Naive thymus-derived CD4-positive, alpha-beta T cell (primary cell): Measurements from ENCODE around the gene GALNT10. TPM values are rescaled to one million over a fixed set of nuclear protein-coding genes. Genes with fewer than 3 reads are reported as not detected.

ENCODE experiments used
- ATAC-seq: fragments of 150-1000 bp; cut with Tn5 transposase; 2 replicates; pipeline ENCODE4 v1.10.0; 2021; ENCODE audit warnings: mild to moderate bottlenecking, moderate library complexity
- CTCF ChIA-PET: fragments of 350-600 bp; sonication (Branson Sonifier 250); formaldehyde crosslinking; loops from one replicate; lab custom pipeline; 2021; ENCODE audit warnings: antibody characterized with exemption; lab: Charles Lee
- POLR2A ChIA-PET: fragments of 350-600 bp; sonication (Branson Sonifier 250); formaldehyde crosslinking; loops from one replicate; lab custom pipeline; 2021; ENCODE audit warnings: antibody characterized with exemption, inconsistent platforms; lab: Charles Lee
- DNase-seq, 9 donors: peaks; one replicate each; pipeline versions ENCODE4 v3.0.0 to v3.0.0-alpha.2; 2020 to 2022; ENCODE audit warnings: mixed read lengths in 1 of 9
- H3K27ac ChIP-seq: one replicate; pipeline ENCODE4 v1.7.0; 2013; ENCODE audit warnings: mild to moderate bottlenecking, low read depth, low read length, moderate library complexity
- H3K27me3 ChIP-seq, 2 donors: one replicate each; pipeline ENCODE4 v1.7.0; 2013; ENCODE audit warnings: low read length in 2 of 2, mild to moderate bottlenecking in 2 of 2, moderate library complexity in 2 of 2; ENCODE audit not compliant: control insufficient read depth in 2 of 2, insufficient read depth in 2 of 2
- H3K36me3 ChIP-seq, 3 experiments: 1 replicate in 2 of 3; 2 replicates in 1 of 3; pipeline ENCODE4 v1.7.0; 2013; ENCODE audit warnings: low read length in 3 of 3, mild to moderate bottlenecking in 3 of 3, moderate library complexity in 1 of 3; ENCODE audit not compliant: insufficient read depth in 3 of 3, control insufficient read depth in 2 of 3
- H3K4me1 ChIP-seq, 2 donors: one replicate each; pipeline ENCODE4 v1.7.0; 2013; ENCODE audit warnings: low read length in 2 of 2, mild to moderate bottlenecking in 2 of 2, moderate library complexity in 1 of 2; ENCODE audit not compliant: control insufficient read depth in 2 of 2, insufficient read depth in 2 of 2
- H3K4me3 ChIP-seq: 2 replicates; pipeline ENCODE4 v1.7.0; 2013; ENCODE audit warnings: mild to moderate bottlenecking, low read length
- H3K9me3 ChIP-seq, 3 experiments: 1 replicate in 2 of 3; 2 replicates in 1 of 3; pipeline ENCODE4 v1.7.0; 2013; ENCODE audit warnings: low read length in 3 of 3; ENCODE audit not compliant: control insufficient read depth in 2 of 3
- H3K27ac Mint-ChIP-seq, 9 donors: one replicate each; pipeline ENCODE4 v1.8.0; 2020 to 2022; ENCODE audit warnings: mixed read lengths in 9 of 9, mild to moderate bottlenecking in 8 of 9, moderate library complexity in 5 of 9, inconsistent platforms in 2 of 9
- H3K27me3 Mint-ChIP-seq, 5 donors: one replicate each; pipeline ENCODE4 v1.8.0; 2021 to 2022; ENCODE audit warnings: mixed read lengths in 5 of 5, mild to moderate bottlenecking in 1 of 5
- H3K36me3 Mint-ChIP-seq, 5 donors: one replicate each; pipeline ENCODE4 v1.8.0; 2020 to 2022; ENCODE audit warnings: mixed read lengths in 5 of 5, mild to moderate bottlenecking in 3 of 5, inconsistent platforms in 1 of 5
- H3K4me1 Mint-ChIP-seq, 7 donors: one replicate each; pipeline ENCODE4 v1.8.0; 2020 to 2022; ENCODE audit warnings: mixed read lengths in 7 of 7, mild to moderate bottlenecking in 3 of 7, inconsistent platforms in 1 of 7
- H3K4me3 Mint-ChIP-seq, 10 donors: one replicate each; pipeline ENCODE4 v1.8.0; 2020 to 2022; ENCODE audit warnings: mild to moderate bottlenecking in 10 of 10, mixed read lengths in 10 of 10, moderate library complexity in 6 of 10, inconsistent platforms in 2 of 10
- H3K9me3 Mint-ChIP-seq, 11 donors: one replicate each; pipeline ENCODE4 v1.8.0; 2020 to 2022; ENCODE audit warnings: mixed read lengths in 11 of 11, mild to moderate bottlenecking in 4 of 11, inconsistent platforms in 1 of 11, moderate library complexity in 1 of 11
- intact Hi-C, 2 donors: fragments of 100-400 bp; cut with micrococcal nuclease; formaldehyde crosslinking; loops; one replicate each; pipeline ENCODE4 v1.15.1; 2023
- polyA plus RNA-seq, 2 donors: library from polyadenylated mRNA; unstranded; fragments of 300-500 nt; fragmentation: Illumina TruSeq; gene quantifications; one replicate each; pipeline ENCODE4 v1.2.3, GENCODE V29; 2021
- total RNA-seq, 6 experiments: library from RNA in 5 of 6; stranded (reverse) in 5 of 6; gene quantifications; 1 replicate in 5 of 6; 2 replicates in 1 of 6; pipeline ENCODE4 v1.2.3 and lab custom pipeline; 2021 to 2026

GALNT10 gene
- total and polyA plus RNA-seq, 7 experiments from 2014 or later: 6.2 to 56.4 (median 24.8) TPM

DNA sequence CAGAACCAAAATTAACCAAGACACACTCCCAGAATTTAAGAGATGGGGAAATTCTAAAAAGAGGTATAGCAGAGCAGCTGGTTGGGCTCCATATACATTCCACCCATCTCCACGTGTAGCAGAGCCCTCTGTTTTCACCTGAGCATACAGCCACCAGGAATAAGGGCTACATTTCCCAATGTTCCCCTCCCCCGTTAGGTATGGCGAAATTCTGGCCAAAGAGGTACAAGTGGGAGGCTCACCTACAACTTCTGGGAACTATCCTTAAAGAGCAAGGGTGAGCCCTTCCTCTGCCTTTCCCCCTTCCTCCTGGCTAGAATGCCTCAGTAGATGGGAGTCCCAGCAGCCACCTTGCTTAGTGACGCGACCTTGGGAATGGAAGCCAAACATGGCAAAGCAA, 250.0 kb downstream of the GALNT10 start:
- Mint-ChIP-seq H3K36me3 (peaks cover 28 to 58% (median 48%) of the 10 kb centered on the region in 5 donors), H3K9me3 (peaks cover 0 to 2% (median 0%) of the 10 kb centered on the region in 11 donors), H3K4me3 (no peak overlapping the region), H3K27me3 (no peaks in the 10 kb centered on the region), H3K4me1 (peaks cover 17 to 36% (median 26%) of the 10 kb centered on the region in 7 donors), H3K27ac (no peak overlapping the region)
- H3K27me3 ChIP-seq: no peaks in the 10 kb centered on the region
- no peak overlapping the region for H3K27ac ChIP-seq
- intact Hi-C loops: no loop called here
- no peak for ATAC-seq
- peaks cover 0 to 8% of the 10 kb centered on the region in 2 donors for H3K4me1 ChIP-seq
- ChIA-PET POLR2A (no interaction called here), CTCF (no interaction called here)
- H3K9me3 ChIP-seq: no peaks in the 10 kb centered on the region
- H3K4me3 ChIP-seq: no peak overlapping the region
- no peak for DNase-seq
- peaks cover 3 to 57% (median 5%) of the 10 kb centered on the region in 3 experiments for H3K36me3 ChIP-seq

GRCh38 chr5:154442801-154443200, 252.3 kb downstream of the GALNT10 start:
- ATAC-seq (no peak), DNase-seq (no peak)
- ChIA-PET POLR2A (no interaction called here), CTCF (no interaction called here)
- intact Hi-C loops: no loop called here
- no peak overlapping the region for H3K4me3 ChIP-seq
- Mint-ChIP-seq H3K9me3 (peaks cover 0 to 2% (median 0%) of the 10 kb centered on the region in 11 donors), H3K4me3 (peak overlapping the region in 3 of 10 donors; percentile 15 to 30 (median 27)), H3K4me1 (peaks cover 24 to 47% (median 36%) of the 10 kb centered on the region in 7 donors), H3K27me3 (no peaks in the 10 kb centered on the region), H3K27ac (no peak overlapping the region), H3K36me3 (peaks cover 23 to 42% (median 36%) of the 10 kb centered on the region in 5 donors)
- peaks cover 0 to 18% of the 10 kb centered on the region in 2 donors for H3K4me1 ChIP-seq
- H3K36me3 ChIP-seq: peaks cover 3 to 38% (median 5%) of the 10 kb centered on the region in 3 experiments
- H3K27ac ChIP-seq: no peak overlapping the region
- H3K9me3 ChIP-seq: no peaks in the 10 kb centered on the region
- no peaks in the 10 kb centered on the region for H3K27me3 ChIP-seq

DNA sequence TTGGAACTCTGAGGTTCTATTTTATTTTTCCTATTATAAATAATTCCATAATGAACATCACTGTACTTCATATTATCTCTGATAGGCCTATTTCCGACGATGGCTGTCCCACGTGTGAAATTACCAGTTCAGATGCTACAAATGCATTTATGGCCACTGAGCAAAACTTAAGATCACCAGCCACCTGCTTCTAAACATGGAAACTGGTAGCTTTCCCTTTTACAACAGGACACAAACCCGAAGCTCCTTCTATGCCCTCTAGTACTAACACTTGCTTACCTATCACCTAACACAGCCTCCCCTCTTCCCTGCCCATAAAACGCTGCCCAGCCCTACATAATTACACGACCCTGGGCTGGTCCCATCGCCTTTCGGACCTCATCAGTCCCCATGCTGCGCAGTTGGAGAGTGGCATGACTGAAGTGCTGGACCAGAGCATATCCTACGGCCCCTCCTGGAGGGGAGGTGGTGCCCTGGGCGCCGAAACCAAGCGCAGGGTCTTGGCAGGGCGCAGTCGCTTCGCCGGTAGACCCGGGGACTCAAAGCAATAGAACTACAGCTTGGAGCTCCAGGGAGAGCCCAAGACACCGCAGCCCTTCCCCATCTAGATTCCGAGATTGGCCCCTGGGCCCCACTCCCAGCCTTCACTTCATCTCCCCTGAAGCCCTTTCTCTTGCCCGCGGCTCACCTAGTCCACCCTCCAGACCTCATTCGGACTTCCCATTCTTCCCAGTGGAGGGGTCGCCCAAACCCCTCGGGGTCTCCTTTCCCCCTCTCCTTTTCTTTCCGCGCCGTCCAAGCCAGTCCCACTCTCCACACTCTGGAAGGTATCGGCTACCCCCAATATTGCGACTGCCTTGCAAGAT, 254.3 kb downstream of the GALNT10 start:
- ATAC-seq (no peak), DNase-seq (peak in 5 of 9 donors; percentile 6 to 28 (median 17))
- peak overlapping the region; percentile 78 for H3K27ac ChIP-seq
- peaks cover 16 to 35% of the 10 kb centered on the region in 2 donors for H3K4me1 ChIP-seq
- no peaks in the 10 kb centered on the region for H3K27me3 Mint-ChIP-seq
- H3K4me1 Mint-ChIP-seq: peaks cover 32 to 66% (median 54%) of the 10 kb centered on the region in 7 donors
- H3K4me3 ChIP-seq: peak overlapping the region; percentile 90
- peaks cover 17 to 25% (median 23%) of the 10 kb centered on the region in 5 donors for H3K36me3 Mint-ChIP-seq
- H3K27me3 ChIP-seq: no peaks in the 10 kb centered on the region
- H3K9me3 Mint-ChIP-seq: no peaks in the 10 kb centered on the region
- intact Hi-C loops: loop anchor here (1.0 to 5.0 kb wide), 8 partner anchors 37 to 494 kb away; partner anchors contain the start of genes CNOT8 (in 2 of the 2), FAM114A2 (in 2 of the 2), GALNT10 (in 2 of the 2) and LARP1 (in 2 of the 2)
- peaks cover 0 to 24% (median 5%) of the 10 kb centered on the region in 3 experiments for H3K36me3 ChIP-seq
- H3K9me3 ChIP-seq: no peaks in the 10 kb centered on the region
- H3K27ac Mint-ChIP-seq: peak overlapping the region; percentile 88 to 98 (median 95)
- ChIA-PET CTCF (interaction anchor here (0.5 kb wide), 1 partner anchor 460 kb away, joined by 3 read pairs; no protein-coding TSS in a partner anchor), POLR2A (no interaction called here)
- peak overlapping the region; percentile 94 to 100 (median 99) for H3K4me3 Mint-ChIP-seq

- H3K36me3 ChIP-seq: peaks cover 0 to 22% (median 5%) of the 10 kb centered on the region in 3 experiments
- intact Hi-C loops: loop anchor here (1.0 to 5.0 kb wide), 9 partner anchors 38 to 493 kb away; partner anchors contain the start of genes CNOT8 (in 2 of the 2), FAM114A2 (in 2 of the 2), GALNT10 (in 2 of the 2) and GEMIN5 (in 2 of the 2)
- ChIA-PET POLR2A (no interaction called here), CTCF (no interaction called here)
- H3K27me3 ChIP-seq: no peaks in the 10 kb centered on the region
- H3K9me3 ChIP-seq: no peaks in the 10 kb centered on the region
- peak within 1 kb of the TSS; percentile 83 for H3K27ac ChIP-seq
- H3K36me3 Mint-ChIP-seq: peaks cover 17 to 27% (median 23%) of the 10 kb centered on the region in 5 donors
- H3K9me3 Mint-ChIP-seq: peaks cover 0 to under 1% (median 0%) of the 10 kb centered on the region in 11 donors
- peak; percentile 97 for ATAC-seq
- H3K4me1 ChIP-seq: peaks cover 16 to 35% of the 10 kb centered on the region in 2 donors
- peak within 1 kb of the TSS; percentile 94 to 100 (median 99) for H3K4me3 Mint-ChIP-seq
- H3K27me3 Mint-ChIP-seq: no peaks in the 10 kb centered on the region
- DNase-seq: peak; percentile 92 to 99 (median 97)
- H3K4me3 ChIP-seq: peak within 1 kb of the TSS; percentile 90
- peak within 1 kb of the TSS; percentile 88 to 98 (median 95) for H3K27ac Mint-ChIP-seq
- H3K4me1 Mint-ChIP-seq: peaks cover 32 to 74% (median 61%) of the 10 kb centered on the region in 7 donors
These were observed 255.1 kb downstream of the GALNT10 start, which contains the start of gene SAP30L for GRCh38 chr5:154445422-154446194. Gene SAP30L (plus strand): TSS chr5:154445997. CDS start chr5:154446605, 608 bp downstream.

- Histone ChIP-seq H3K27ac (peak overlapping the region; percentile 83), H3K36me3 (peaks cover 0 to 22% (median 8%) of the 10 kb centered on the region in 3 experiments), H3K4me1 (peaks cover 16 to 35% of the 10 kb centered on the region in 2 donors), H3K4me3 (peak overlapping the region; percentile 64), H3K9me3 (no peaks in the 10 kb centered on the region), H3K27me3 (no peaks in the 10 kb centered on the region)
- H3K4me3 Mint-ChIP-seq: peak overlapping the region; percentile 90 to 99 (median 92)
- peaks cover 30 to 74% (median 65%) of the 10 kb centered on the region in 7 donors for H3K4me1 Mint-ChIP-seq
- H3K36me3 Mint-ChIP-seq: peaks cover 14 to 24% (median 17%) of the 10 kb centered on the region in 5 donors
- H3K27ac Mint-ChIP-seq: peak overlapping the region; percentile 71 to 97 (median 93)
- CTCF ChIA-PET: interaction anchor here (1.0 kb wide), 1 partner anchor 20 kb away, joined by 3 read pairs; no protein-coding TSS in a partner anchor
- H3K9me3 Mint-ChIP-seq: peaks cover 0 to 3% (median 0%) of the 10 kb centered on the region in 11 donors
- ATAC-seq: no peak
- intact Hi-C loops: loop anchor here in 1 of 2 donors (2.0 to 5.0 kb wide), 2 partner anchors 39 to 492 kb away; partner anchors contain the start of gene GEMIN5
- H3K27me3 Mint-ChIP-seq: no peaks in the 10 kb centered on the region
- POLR2A ChIA-PET: interaction anchor here (1.2 kb wide), 1 partner anchor 256 kb away, joined by 4 read pairs; the partner anchor contains the start of gene GALNT10
- peak; percentile 22 to 50 (median 34) for DNase-seq
These were observed 255.9 kb downstream of the GALNT10 start for GRCh38 chr5:154446195-154447088.
